H1 (cell line): ENCODE results near the gene BTG2. TPM values are rescaled to one million over a fixed set of nuclear protein-coding genes. Genes with fewer than 3 reads are reported as not detected.

Experiments used
- BACH1 ChIP-seq: IDR thresholded peaks from 2 replicates; pipeline ENCODE4 v1.6.1; 2012; ENCODE audit warnings: low read length, improper control_type of control experiment
- CHD1 ChIP-seq: IDR thresholded peaks from 2 replicates; pipeline ENCODE4 v1.6.1; 2012; ENCODE audit warnings: low read depth, low read length, improper control_type of control experiment
- CHD7 ChIP-seq: fragments of 300-600 bp; sonication (generic); IDR thresholded peaks from 2 replicates; pipeline ENCODE4 v1.7.1; 2012; ENCODE audit warnings: low read length, moderate library complexity, mild to moderate bottlenecking, inconsistent platforms; ENCODE audit not compliant: insufficient replicate concordance
- CREB1 ChIP-seq: IDR thresholded peaks from 2 replicates; pipeline ENCODE4 v1.6.1; 2012; ENCODE audit warnings: inconsistent platforms
- HDAC2 ChIP-seq, 2 experiments: fragments of 300-600 bp in 1 of 2; sonication (generic) in 1 of 2; IDR thresholded peaks; 2 replicates each; pipeline ENCODE4 v1.6.1; 2011 to 2012; ENCODE audit warnings: low read depth in 2 of 2, low read length in 2 of 2, mild to moderate bottlenecking in 2 of 2, moderate library complexity in 2 of 2, borderline replicate concordance in 1 of 2, inconsistent platforms in 1 of 2
- POLR2AphosphoS5 ChIP-seq: IDR thresholded peaks from 2 replicates; pipeline ENCODE4 v1.6.1; 2011; ENCODE audit warnings: low read depth, low read length
- TEAD4 ChIP-seq: IDR thresholded peaks from 2 replicates; pipeline ENCODE4 v1.6.1; 2012; ENCODE audit warnings: low read depth, low read length, inconsistent platforms, mixed read lengths
- polyA plus RNA-seq, 7 experiments: library from polyadenylated mRNA; depleted of rRNA in 3 of 7; stranded (reverse) in 5 of 7; unstranded in 2 of 7; fragments of >200 nt in 5 of 7; fragments of 200-250 nt in 2 of 7; gene quantifications; 1 replicate in 5 of 7; 2 replicates in 1 of 7; 4 replicates in 1 of 7; pipeline versions ENCODE4 v1.2.1 to v1.2.3, GENCODE V29; 2011 to 2013; ENCODE audit warnings: missing spikeins in 2 of 7, mixed read lengths in 2 of 7
- total RNA-seq: library from RNA; stranded (reverse); fragmentation: NEBNext Ultra II Directional; extraction: Animal tissue kit (Norgen Biotek cat#: 25700); gene quantifications from 2 replicates; pipeline ENCODE4 v1.2.1, GENCODE V29; 2021
- TF ChIP-seq, protein P1 (sequence below): IDR thresholded peaks from 2 replicates; pipeline ENCODE4 v1.6.1; 2011; ENCODE audit warnings: low read depth, mild to moderate bottlenecking, low read length; ENCODE audit not compliant: insufficient read depth

The BTG2 gene
- total and polyA plus RNA-seq, 2 of the 8 experiments (the other 6 are each of a cell fraction or from before 2014, with no cell fraction given): 4.8 to 11.0 TPM

- TF ChIP-seq CHD7: no peak
- no peak for TF ChIP-seq BACH1
- TF ChIP-seq CHD1: no peak
- TF ChIP-seq CREB1: no peak
- TF ChIP-seq, protein P1, sequence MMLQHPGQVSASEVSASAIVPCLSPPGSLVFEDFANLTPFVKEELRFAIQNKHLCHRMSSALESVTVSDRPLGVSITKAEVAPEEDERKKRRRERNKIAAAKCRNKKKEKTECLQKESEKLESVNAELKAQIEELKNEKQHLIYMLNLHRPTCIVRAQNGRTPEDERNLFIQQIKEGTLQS: no peak
- TF ChIP-seq HDAC2 (IDR thresholded peaks at IDR 0.05; ENCODE audit: borderline replicate concordance in 1 of 2, low read depth in 2 of 2, low read length in 2 of 2): no peak
- no peak for TF ChIP-seq POLR2AphosphoS5
- TF ChIP-seq TEAD4: no peak
Measured at GRCh38 chr1:203349773-203350524, 44.6 kb downstream of the BTG2 start (continued).
